RWPE2 (cell line): ENCODE data around the gene PLOD2.

Source experiments
- ATAC-seq: fragments of 200-7000 bp; cut with Tn5 transposase; 3 replicates; pipeline ENCODE4 v1.9.1; 2021; ENCODE audit warnings: low read depth
- DNase-seq: peaks from one replicate; pipeline ENCODE4 v3.0.0-alpha.2; 2020; ENCODE audit warnings: low spot score
- H3K27ac ChIP-seq: fragments of 450-650 bp; 2 replicates; pipeline ENCODE4 v1.5.1; 2017; ENCODE audit warnings: mild to moderate bottlenecking; ENCODE audit not compliant: poor library complexity, severe bottlenecking
- H3K27me3 ChIP-seq: fragments of 250-450 bp; sonication (Bioruptor Pico); 2 replicates; pipeline ENCODE4 v1.5.1; 2021; ENCODE audit warnings: mild to moderate bottlenecking, moderate library complexity; ENCODE audit not compliant: insufficient read depth, poor library complexity, severe bottlenecking
- H3K36me3 ChIP-seq: fragments of 250-450 bp; sonication (Bioruptor Pico); 2 replicates; pipeline ENCODE4 v1.5.1; 2020; ENCODE audit warnings: low read depth, mild to moderate bottlenecking, moderate library complexity
- H3K4me1 ChIP-seq: fragments of 250-450 bp; sonication (Bioruptor Pico); 2 replicates; pipeline ENCODE4 v1.5.1; 2021; ENCODE audit warnings: mild to moderate bottlenecking, moderate library complexity; ENCODE audit not compliant: insufficient read depth, poor library complexity, severe bottlenecking
- H3K4me3 ChIP-seq: fragments of 250-450 bp; sonication (Bioruptor Pico); 2 replicates; pipeline ENCODE4 v1.5.1; 2021; ENCODE audit warnings: mild to moderate bottlenecking, moderate library complexity; ENCODE audit not compliant: severe bottlenecking
- H3K9me3 ChIP-seq: fragments of 250-450 bp; sonication (Bioruptor Pico); 2 replicates; pipeline ENCODE4 v1.5.1; 2021; ENCODE audit warnings: mild to moderate bottlenecking, moderate library complexity; ENCODE audit not compliant: severe bottlenecking
- TF ChIP-seq, protein P1 (sequence below): fragments of 450-650 bp; IDR thresholded peaks from one replicate; pipeline ENCODE4 v1.5.1; 2017; ENCODE audit warnings: mild to moderate bottlenecking, moderate library complexity; ENCODE audit not compliant: poor library complexity, severe bottlenecking

PLOD2 gene

DNA sequence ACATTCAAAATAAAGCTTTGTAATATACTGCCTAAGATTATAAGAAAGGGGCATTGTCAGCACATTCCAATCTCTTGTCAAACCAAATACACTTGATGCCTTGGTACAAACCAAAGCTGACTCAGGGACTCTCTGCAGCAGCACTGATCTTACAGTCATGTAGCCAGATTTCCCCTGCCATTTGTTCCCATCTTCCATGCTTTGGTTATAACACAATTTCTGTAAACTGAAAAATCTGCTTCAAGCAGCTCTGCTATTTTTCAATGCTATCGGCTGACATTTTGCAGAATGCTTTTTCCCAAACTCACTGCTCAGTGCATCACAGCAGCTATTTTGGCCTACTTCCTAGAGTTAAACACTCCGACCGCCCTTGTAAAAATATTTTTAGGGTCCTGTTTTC lies 18.2 kb downstream of the PLOD2 start:
- peaks cover 15% of the 10 kb centered on the region; the same call in 1 of the 2 replicates for H3K36me3 ChIP-seq
- no peaks in the 10 kb centered on the region for H3K27me3 ChIP-seq
- ATAC-seq (peak; percentile 68), DNase-seq (no peak)
- peaks cover 4% of the 10 kb centered on the region for H3K4me1 ChIP-seq
- H3K9me3 ChIP-seq: no peaks in the 10 kb centered on the region
- H3K27ac ChIP-seq: no peak overlapping the region
- no peak overlapping the region for H3K4me3 ChIP-seq
- TF ChIP-seq, protein P1, sequence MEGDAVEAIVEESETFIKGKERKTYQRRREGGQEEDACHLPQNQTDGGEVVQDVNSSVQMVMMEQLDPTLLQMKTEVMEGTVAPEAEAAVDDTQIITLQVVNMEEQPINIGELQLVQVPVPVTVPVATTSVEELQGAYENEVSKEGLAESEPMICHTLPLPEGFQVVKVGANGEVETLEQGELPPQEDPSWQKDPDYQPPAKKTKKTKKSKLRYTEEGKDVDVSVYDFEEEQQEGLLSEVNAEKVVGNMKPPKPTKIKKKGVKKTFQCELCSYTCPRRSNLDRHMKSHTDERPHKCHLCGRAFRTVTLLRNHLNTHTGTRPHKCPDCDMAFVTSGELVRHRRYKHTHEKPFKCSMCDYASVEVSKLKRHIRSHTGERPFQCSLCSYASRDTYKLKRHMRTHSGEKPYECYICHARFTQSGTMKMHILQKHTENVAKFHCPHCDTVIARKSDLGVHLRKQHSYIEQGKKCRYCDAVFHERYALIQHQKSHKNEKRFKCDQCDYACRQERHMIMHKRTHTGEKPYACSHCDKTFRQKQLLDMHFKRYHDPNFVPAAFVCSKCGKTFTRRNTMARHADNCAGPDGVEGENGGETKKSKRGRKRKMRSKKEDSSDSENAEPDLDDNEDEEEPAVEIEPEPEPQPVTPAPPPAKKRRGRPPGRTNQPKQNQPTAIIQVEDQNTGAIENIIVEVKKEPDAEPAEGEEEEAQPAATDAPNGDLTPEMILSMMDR: no peak

DNA sequence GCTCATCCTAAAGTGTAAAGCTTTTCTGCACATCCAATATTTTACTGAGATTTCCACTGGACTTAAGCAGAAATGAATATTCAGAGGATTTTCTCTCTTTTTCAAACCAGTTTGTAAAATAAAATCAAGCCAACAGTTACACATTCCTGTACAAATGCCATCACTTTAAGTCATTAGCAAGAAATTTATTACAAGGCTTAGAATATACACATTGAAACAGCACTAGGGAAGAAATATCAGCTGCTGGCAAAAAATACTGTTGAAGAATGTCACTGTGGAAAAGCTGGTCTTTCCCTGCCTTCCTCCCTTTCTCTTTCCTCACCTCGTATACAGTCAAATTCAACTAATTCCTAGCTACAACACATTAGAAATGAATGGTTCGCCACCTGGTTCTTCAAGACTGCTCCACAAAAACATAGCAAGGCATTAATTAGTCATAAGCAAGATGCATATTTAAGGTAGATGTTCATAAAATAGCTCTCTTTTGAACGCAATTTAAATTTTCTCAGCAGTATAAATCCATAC lies 21.3 kb downstream of the PLOD2 start:
- no peak overlapping the region for H3K27ac ChIP-seq
- no peaks in the 10 kb centered on the region for H3K9me3 ChIP-seq
- H3K27me3 ChIP-seq: no peaks in the 10 kb centered on the region
- H3K4me3 ChIP-seq: no peak overlapping the region
- no peak for ATAC-seq
- peaks cover 16% of the 10 kb centered on the region for H3K4me1 ChIP-seq
- TF ChIP-seq, protein P1: no peak
- no peak for DNase-seq
- peaks cover 11% of the 10 kb centered on the region; the same call in 1 of the 2 replicates for H3K36me3 ChIP-seq

DNA sequence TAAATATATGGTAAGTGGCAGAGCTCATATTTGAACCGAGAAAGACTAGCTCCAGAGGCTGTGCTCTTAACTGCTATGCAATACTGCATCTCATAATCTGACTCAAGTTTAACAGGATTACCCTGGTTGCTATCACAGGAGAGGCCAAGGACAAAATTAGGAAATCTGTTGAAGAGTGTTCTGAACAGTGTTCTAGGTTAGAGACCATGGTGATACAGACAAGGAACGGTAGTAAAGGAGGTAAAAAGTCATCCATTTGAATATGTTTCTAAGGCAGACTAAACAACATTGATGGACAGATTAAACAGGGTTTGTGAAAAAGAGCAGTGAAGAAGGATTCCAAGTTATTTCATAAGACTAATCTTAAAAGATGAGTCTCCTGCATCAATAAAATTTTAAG lies 22.1 kb downstream of the PLOD2 start:
- H3K9me3 ChIP-seq: no peaks in the 10 kb centered on the region
- no peak for DNase-seq
- H3K27me3 ChIP-seq: no peaks in the 10 kb centered on the region
- H3K4me3 ChIP-seq: no peak overlapping the region
- H3K4me1 ChIP-seq: peaks cover 22% of the 10 kb centered on the region
- no peak overlapping the region for H3K27ac ChIP-seq
- peaks cover 11% of the 10 kb centered on the region; the same call in 1 of the 2 replicates for H3K36me3 ChIP-seq
- TF ChIP-seq, protein P1: no peak
- ATAC-seq: no peak

DNA sequence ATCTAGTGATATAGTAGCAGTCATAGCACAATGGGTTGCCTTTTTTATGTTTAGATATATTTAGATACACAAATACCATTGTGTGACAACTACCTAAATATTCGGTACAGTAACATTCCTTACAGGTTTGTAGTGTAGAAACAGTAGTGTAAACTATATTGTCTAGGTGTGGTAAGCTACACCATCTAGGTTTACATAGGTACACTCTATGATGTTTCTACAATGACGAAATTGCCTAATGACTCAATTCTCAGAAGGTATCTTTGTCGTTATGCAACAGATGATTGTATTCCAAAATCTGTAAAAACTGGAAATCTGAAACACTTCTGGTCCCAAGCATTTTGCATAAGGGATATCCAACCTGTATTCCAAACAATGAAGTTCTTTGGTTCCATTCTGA lies 24.3 kb downstream of the PLOD2 start:
- peak overlapping the region; percentile 14 for H3K27ac ChIP-seq
- DNase-seq: no peak
- no peaks in the 10 kb centered on the region for H3K9me3 ChIP-seq
- H3K36me3 ChIP-seq: peaks cover 15% of the 10 kb centered on the region
- no peak overlapping the region for H3K4me3 ChIP-seq
- no peaks in the 10 kb centered on the region for H3K27me3 ChIP-seq
- peaks cover 28% of the 10 kb centered on the region for H3K4me1 ChIP-seq
- TF ChIP-seq, protein P1: no peak
- ATAC-seq: peak; percentile 80

DNA sequence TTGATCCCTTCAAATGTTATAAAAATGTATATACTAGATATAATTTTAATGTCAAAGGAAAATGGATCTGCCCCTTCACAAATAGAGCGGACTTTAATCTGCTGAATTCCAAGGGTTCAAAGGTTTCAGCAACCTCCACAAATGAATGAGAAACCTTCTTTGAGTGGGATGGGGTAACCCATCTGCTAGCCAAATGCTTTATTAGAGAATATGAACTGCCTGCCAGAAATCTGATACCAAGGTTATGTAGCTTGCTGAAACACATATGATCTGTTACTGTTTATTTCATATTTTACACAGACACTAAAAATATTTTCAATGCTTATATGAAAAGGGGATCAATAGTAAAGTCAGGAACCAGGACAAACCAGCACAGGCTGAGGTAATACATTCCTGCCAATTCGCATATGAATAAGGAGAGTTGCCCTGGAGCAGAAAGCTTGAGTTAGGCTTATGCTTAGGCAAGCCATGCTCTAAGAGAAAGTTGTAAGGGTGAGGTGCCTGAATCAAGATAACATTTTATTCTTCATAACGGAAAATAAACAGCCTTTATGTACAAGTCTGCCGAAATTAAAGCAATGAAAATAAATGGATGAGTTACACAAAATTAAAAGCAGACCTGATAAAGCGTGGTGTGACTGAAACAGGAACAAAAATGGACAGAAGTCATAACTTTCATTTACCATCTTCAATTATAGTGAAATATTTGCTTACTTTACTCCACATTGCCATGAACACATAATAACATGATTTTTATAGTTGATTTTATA lies 26.5 kb downstream of the PLOD2 start:
- no peak for DNase-seq
- H3K4me1 ChIP-seq: peaks cover 30% of the 10 kb centered on the region
- H3K27ac ChIP-seq: no peak overlapping the region
- H3K27me3 ChIP-seq: no peaks in the 10 kb centered on the region
- no peaks in the 10 kb centered on the region for H3K9me3 ChIP-seq
- ATAC-seq: no peak
- peaks cover 28% of the 10 kb centered on the region for H3K36me3 ChIP-seq
- H3K4me3 ChIP-seq: no peak overlapping the region
- TF ChIP-seq, protein P1: no peak
